Uterine smooth muscle cell (primary cell): Measurements from ENCODE around the gene RGL1. TPM values are rescaled to one million over a fixed set of nuclear protein-coding genes. Genes with fewer than 3 reads are reported as not detected.

Experiments used
- total RNA-seq: library from RNA; depleted of rRNA; stranded (reverse); fragments of >200 nt; gene quantifications from 2 replicates; pipeline ENCODE4 v1.2.3, GENCODE V29; 2014

The RGL1 gene
- total RNA-seq = 18.0 and 19.5 TPM in 2 replicates

GRCh38 chr1:183804916-183805841, at the start of gene RGL1:
Gene RGL1, plus strand, starts transcription at chr1:183805120. Its CDS starts 178 bp downstream, at chr1:183805298.

Other genes with a start within 250 kb of the RGL1 start
- gene NCF2, start 214.7 kb upstream of the RGL1 start, total RNA-seq = 0.11 and 0.87 TPM in 2 replicates
- gene ARPC5, start 169.3 kb upstream of the RGL1 start, total RNA-seq = 231 and 257 TPM in 2 replicates
- gene APOBEC4, start 151.8 kb upstream of the RGL1 start, total RNA-seq = not detected in 2 replicates
- 1.4 and 1.6 TPM in 2 replicates for gene COLGALT2, start 232.6 kb downstream of the RGL1 start, total RNA-seq
- 66.1 and 80.2 TPM in 2 replicates for gene TSEN15, start 246.6 kb downstream of the RGL1 start, total RNA-seq